H1 (cell line): ENCODE data around the gene DDX3Y. TPM values are rescaled to one million over a fixed set of nuclear protein-coding genes. Genes with fewer than 3 reads are reported as not detected.
A peak's percentile ranks its signal among the peaks of the same experiment; 100 is the strongest.

ENCODE experiments used
- CTCF ChIA-PET: fragments of 300-600 bp; sonication (Branson Sonifier 250); formaldehyde crosslinking; loops from one replicate; lab custom pipeline; 2021; ENCODE audit not compliant: partially characterized antibody; lab: Charles Lee
- POLR2A ChIA-PET: fragments of 300-600 bp; sonication (Branson Sonifier 250); formaldehyde crosslinking; loops from one replicate; lab custom pipeline; 2021; ENCODE audit warnings: inconsistent platforms; ENCODE audit not compliant: partially characterized antibody; lab: Charles Lee
- DNase-seq, 2 experiments: peaks; one replicate each; pipeline versions ENCODE4 v3.0.0 to v3.0.0-alpha.2; 2010 to 2022; ENCODE audit warnings: low spot score in 2 of 2, low read depth in 1 of 2, mixed read lengths in 1 of 2
- FAIRE-seq: peaks from 2 replicates; lab custom pipeline; 2011; peaks lifted over from hg19 to GRCh38; lab: Jason Lieb, UNC
- H2AFZ ChIP-seq: 2 replicates; pipeline ENCODE4 v1.8.1; 2012; ENCODE audit warnings: low read length, inconsistent platforms
- H2AK5ac ChIP-seq: 2 replicates; pipeline ENCODE4 v1.6.1; 2013; ENCODE audit warnings: low read depth, low read length
- H2BK120ac ChIP-seq: replicated peaks from 2 replicates; pipeline ENCODE3; 2013; ENCODE audit warnings: low read depth, low read length, inconsistent platforms
- H2BK12ac ChIP-seq: 2 replicates; pipeline ENCODE4 v1.6.1; 2013; ENCODE audit warnings: low read depth, low read length
- H2BK15ac ChIP-seq: 2 replicates; pipeline ENCODE4 v1.6.1; 2013; ENCODE audit warnings: low read length
- H2BK20ac ChIP-seq: 2 replicates; pipeline ENCODE4 v1.6.1; 2013; ENCODE audit warnings: low read length
- H2BK5ac ChIP-seq: 2 replicates; pipeline ENCODE4 v1.6.1; 2013; ENCODE audit warnings: low read depth, low read length
- H3K14ac ChIP-seq: 2 replicates; pipeline ENCODE4 v1.6.1; 2013; ENCODE audit warnings: inconsistent platforms; ENCODE audit not compliant: insufficient read length
- H3K18ac ChIP-seq: 2 replicates; pipeline ENCODE4 v1.6.1; 2013; ENCODE audit warnings: low read length; ENCODE audit errors: extremely low read depth
- H3K23ac ChIP-seq: 2 replicates; pipeline ENCODE4 v1.6.1; 2013; ENCODE audit warnings: inconsistent platforms; ENCODE audit not compliant: insufficient read length
- H3K23me2 ChIP-seq: 2 replicates; pipeline ENCODE4 v1.6.1; 2013; ENCODE audit warnings: low read depth, low read length
- H3K27ac ChIP-seq: 2 replicates; pipeline ENCODE4 v1.6.1; 2011; ENCODE audit warnings: low read depth, low read length, inconsistent platforms
- H3K27me3 ChIP-seq, 4 experiments: replicated peaks in 1 of 4; 1 replicate in 1 of 4; 2 replicates in 3 of 4; pipeline versions ENCODE4 v1.6.1 to v1.8.1; 2011 to 2013; ENCODE audit warnings: low read length in 3 of 4, mild to moderate bottlenecking in 3 of 4, inconsistent platforms in 2 of 4, mixed read lengths in 2 of 4, moderate library complexity in 1 of 4; ENCODE audit not compliant: control insufficient read depth in 3 of 4, insufficient read depth in 3 of 4; ENCODE audit errors: extremely low read depth in 1 of 4
- H3K36me3 ChIP-seq, 4 experiments: 2 replicates each; pipeline versions ENCODE4 v1.6.1 to v1.8.1; 2011 to 2013; ENCODE audit warnings: mild to moderate bottlenecking in 4 of 4, low read length in 3 of 4, moderate library complexity in 2 of 4, control low read depth in 1 of 4, inconsistent platforms in 1 of 4; ENCODE audit not compliant: insufficient read depth in 4 of 4, control insufficient read depth in 2 of 4
- H3K4ac ChIP-seq: replicated peaks from 2 replicates; pipeline ENCODE3; 2013; ENCODE audit warnings: low read length, low read depth, mixed read lengths, inconsistent platforms; ENCODE audit not compliant: insufficient read length
- H3K4me1 ChIP-seq, 4 experiments: replicated peaks in 1 of 4; 1 replicate in 1 of 4; 2 replicates in 3 of 4; pipeline versions ENCODE4 v1.6.1 to v1.8.1; 2011 to 2013; ENCODE audit warnings: low read length in 3 of 4, inconsistent platforms in 2 of 4, mixed read lengths in 1 of 4; ENCODE audit not compliant: insufficient read depth in 4 of 4, control insufficient read depth in 3 of 4
- H3K4me2 ChIP-seq, 2 experiments: 2 replicates each; pipeline versions ENCODE4 v1.6.1 to v1.8.1; 2011 to 2013; ENCODE audit warnings: low read depth in 2 of 2, low read length in 2 of 2, control low read depth in 1 of 2, inconsistent platforms in 1 of 2, mild to moderate bottlenecking in 1 of 2; ENCODE audit not compliant: insufficient read depth in 1 of 2
- H3K4me3 ChIP-seq, 4 experiments: fragments of 200-600, 300-600 bp in 1 of 4; sonication (generic), shearing (Covaris generic), sonication (Bioruptor Twin) in 1 of 4; 2 replicates each; pipeline versions ENCODE4 v1.5.1 to v1.8.1; 2011 to 2016; ENCODE audit warnings: low read length in 4 of 4, low read depth in 3 of 4, control low read depth in 2 of 4, inconsistent platforms in 2 of 4, mild to moderate bottlenecking in 2 of 4, mixed read lengths in 1 of 4, moderate library complexity in 1 of 4; ENCODE audit not compliant: insufficient read depth in 2 of 4; ENCODE audit errors: extremely low read depth in 1 of 4
- H3K56ac ChIP-seq: replicated peaks from 2 replicates; pipeline ENCODE3; 2013; ENCODE audit warnings: low read depth, mild to moderate bottlenecking, mixed read lengths, low read length, inconsistent platforms; ENCODE audit not compliant: insufficient read length
- H3K79me1 ChIP-seq: 2 replicates; pipeline ENCODE4 v1.6.1; 2013; ENCODE audit warnings: low read depth, low read length, control low read depth
- H3K79me2 ChIP-seq, 2 experiments: 2 replicates each; pipeline versions ENCODE4 v1.6.1 to v1.8.1; 2012 to 2013; ENCODE audit warnings: low read length in 2 of 2, mild to moderate bottlenecking in 2 of 2, inconsistent platforms in 1 of 2; ENCODE audit not compliant: insufficient read depth in 2 of 2, control insufficient read depth in 1 of 2
- H3K9ac ChIP-seq, 4 experiments: replicated peaks in 1 of 4; 1 replicate in 1 of 4; 2 replicates in 3 of 4; pipeline versions ENCODE4 v1.6.1 to v1.8.1; 2011 to 2013; ENCODE audit warnings: low read depth in 3 of 4, low read length in 3 of 4, control low read depth in 2 of 4, mild to moderate bottlenecking in 2 of 4, moderate library complexity in 2 of 4, inconsistent platforms in 1 of 4; ENCODE audit errors: extremely low read depth in 1 of 4
- H3K9me3 ChIP-seq, 2 experiments: 2 replicates each; pipeline versions ENCODE4 v1.6.1 to v1.8.1; 2012 to 2013; ENCODE audit warnings: mild to moderate bottlenecking in 2 of 2, moderate library complexity in 2 of 2, control low read depth in 1 of 2, inconsistent platforms in 1 of 2, low read depth in 1 of 2, low read length in 1 of 2, mixed read lengths in 1 of 2; ENCODE audit not compliant: insufficient read depth in 2 of 2
- H4K20me1 ChIP-seq, 2 experiments: replicated peaks in 1 of 2; 2 replicates each; pipeline versions ENCODE3 to v1.8.1; 2011 to 2013; ENCODE audit warnings: inconsistent platforms in 2 of 2, low read length in 2 of 2, mild to moderate bottlenecking in 1 of 2; ENCODE audit not compliant: insufficient read depth in 2 of 2, control insufficient read depth in 1 of 2
- H4K5ac ChIP-seq: 2 replicates; pipeline ENCODE4 v1.6.1; 2013; ENCODE audit warnings: low read length, low read depth, mixed read lengths, inconsistent platforms; ENCODE audit not compliant: insufficient read length
- H4K8ac ChIP-seq: 2 replicates; pipeline ENCODE4 v1.8.0; 2013; ENCODE audit warnings: mild to moderate bottlenecking, moderate library complexity, low read length, inconsistent platforms; ENCODE audit not compliant: insufficient read depth; ENCODE audit errors: extremely low read depth
- H4K91ac ChIP-seq: replicated peaks from 2 replicates; pipeline ENCODE3; 2013; ENCODE audit warnings: low read length, mixed read lengths, inconsistent platforms; ENCODE audit not compliant: insufficient read length
- CTCF ChIP-seq, 3 experiments: IDR thresholded peaks; 1 replicate in 2 of 3; 2 replicates in 1 of 3; pipeline versions ENCODE4 v1.5.1 to v1.6.1; 2011; ENCODE audit warnings: low read length in 3 of 3, mild to moderate bottlenecking in 3 of 3, inconsistent platforms in 2 of 3, low read depth in 1 of 3, moderate library complexity in 1 of 3; ENCODE audit not compliant: insufficient read depth in 1 of 3; ENCODE audit errors: control extremely low read depth in 1 of 3
- RAD21 ChIP-seq, 2 experiments: IDR thresholded peaks in 1 of 2; conservative IDR thresholded peaks in 1 of 2; 2 replicates each; pipeline ENCODE4 v1.6.1; 2011; ENCODE audit warnings: low read depth in 2 of 2, low read length in 2 of 2, improper control_type of control experiment in 1 of 2, inconsistent platforms in 1 of 2, mild to moderate bottlenecking in 1 of 2, moderate library complexity in 1 of 2
- SP2 ChIP-seq: IDR thresholded peaks from 2 replicates; pipeline ENCODE4 v1.6.1; 2012; ENCODE audit warnings: mild to moderate bottlenecking, low read length, inconsistent platforms
- WGBS, 2 experiments: shearing (Covaris generic) in 1 of 2; methylation state at CpG; one replicate each; pipeline versions ENCODE4 v1.1.6 to v1.1.7; 2013 to 2015; ENCODE audit warnings: low lambda C conversion rate in 2 of 2, mixed read lengths in 2 of 2, inconsistent platforms in 1 of 2, low coverage in 1 of 2, missing lambda C conversion rate in 1 of 2; ENCODE audit not compliant: insufficient replicate concordance in 2 of 2, insufficient coverage in 1 of 2, insufficient read length in 1 of 2; ENCODE audit errors: extremely low coverage in 1 of 2, missing lambda C conversion rate in 1 of 2; 5-methylcytosine and 5-hydroxymethylcytosine counted together
- polyA plus RNA-seq, 7 experiments: library from polyadenylated mRNA; depleted of rRNA in 3 of 7; stranded (reverse) in 5 of 7; unstranded in 2 of 7; fragments of >200 nt in 5 of 7; fragments of 200-250 nt in 2 of 7; gene quantifications; 1 replicate in 5 of 7; 2 replicates in 1 of 7; 4 replicates in 1 of 7; pipeline versions ENCODE4 v1.2.1 to v1.2.3, GENCODE V29; 2011 to 2013; ENCODE audit warnings: missing spikeins in 2 of 7, mixed read lengths in 2 of 7
- total RNA-seq: library from RNA; stranded (reverse); fragmentation: NEBNext Ultra II Directional; extraction: Animal tissue kit (Norgen Biotek cat#: 25700); gene quantifications from 2 replicates; pipeline ENCODE4 v1.2.1, GENCODE V29; 2021

DDX3Y gene
- total and polyA plus RNA-seq, 2 of the 8 experiments (the other 6 are each of a cell fraction or from before 2014, with no cell fraction given) = 24.5 to 118 TPM

GRCh38 chrY:12928043-12928442 is 23.4 kb downstream of the DDX3Y start:
- ChIA-PET CTCF (interaction anchor here (1.4 kb wide), 1 partner anchor 416 kb away, joined by 7 read pairs; no protein-coding TSS in a partner anchor), POLR2A (interaction anchor here (1.1 kb wide), 1 partner anchor 13 kb away, joined by 4 read pairs; no protein-coding TSS in a partner anchor)
- no peaks in the 10 kb centered on the region for H3K23me2 ChIP-seq
- no peak overlapping the region for H2BK12ac ChIP-seq
- DNase-seq = no peak
- WGBS, 2 experiments = 60% methylated on average over 3 of the region's 3 CpGs; no CpG with 5 or more reads in 1 of the 2 experiments
- no peak overlapping the region for H2BK120ac ChIP-seq
- no peaks in the 10 kb centered on the region for H3K79me2 ChIP-seq
- no peak overlapping the region for H3K14ac ChIP-seq
- no peaks in the 10 kb centered on the region for H3K79me1 ChIP-seq
- TF ChIP-seq RAD21 (IDR thresholded peaks at IDR 0.05 in 1 of 2, conservative IDR thresholded peaks at IDR 0.05 in 1 of 2; ENCODE audit: low read depth in 2 of 2, low read length in 2 of 2) (peak in 1 of 2 experiments; percentile 81; a peak in 2 of 4 replicates), SP2 (no peak), CTCF (IDR thresholded peaks at IDR 0.05; ENCODE audit: control extremely low read depth in 1 of 3, insufficient read depth in 1 of 3, low read depth in 1 of 3, low read length in 3 of 3) (peak in 1 of 3 experiments; percentile 44; a peak in 1 of 4 replicates)
- TF ChIP-seq, all 59 proteins: peak for 2
- H4K8ac ChIP-seq = no peak overlapping the region
- no peaks in the 10 kb centered on the region for H4K20me1 ChIP-seq
- no peak overlapping the region for H3K4me2 ChIP-seq
- no peak overlapping the region for H3K18ac ChIP-seq
- H3K27ac ChIP-seq = no peak overlapping the region
- H3K23ac ChIP-seq = no peak overlapping the region
- FAIRE-seq = peak; percentile 39
- H3K9ac ChIP-seq = no peak overlapping the region
- no peak overlapping the region for H2AFZ ChIP-seq
- no peak overlapping the region for H4K91ac ChIP-seq
- H2AK5ac ChIP-seq = no peak overlapping the region
- no peak overlapping the region for H2BK15ac ChIP-seq
- H2BK5ac ChIP-seq = no peak overlapping the region
- H3K4ac ChIP-seq = no peak overlapping the region
- H3K27me3 ChIP-seq = no peaks in the 10 kb centered on the region
- no peaks in the 10 kb centered on the region for H3K36me3 ChIP-seq
- no peak overlapping the region for H2BK20ac ChIP-seq
- H3K56ac ChIP-seq = no peak overlapping the region
- no peak overlapping the region for H3K4me3 ChIP-seq
- no peaks in the 10 kb centered on the region for H3K9me3 ChIP-seq
- no peak overlapping the region for H4K5ac ChIP-seq
- peaks cover 0 to 4% (median 0%) of the 10 kb centered on the region in 4 experiments; a peak in 2 of 7 replicates for H3K4me1 ChIP-seq
